ENCODE results near the gene CFAP20DC.

GRCh38 chr3:59023612-59024011, 26.2 kb downstream of the CFAP20DC start:
- TF ChIP-seq CTCF (IDR thresholded peaks at IDR 0.05; ENCODE audit: poor library complexity) (no peak), EZH2 (IDR thresholded peaks at IDR 0.05; ENCODE audit: borderline replicate concordance) (no peak)
